GM23338 (cell line): ENCODE measurements around the gene POMP. TPM values are rescaled to one million over a fixed set of nuclear protein-coding genes. Genes with fewer than 3 reads are reported as not detected.

Experiments
- ATAC-seq: fragments of 200-7000 bp; cut with Tn5 transposase; 3 replicates; pipeline ENCODE4 v1.9.1; 2020
- DNase-seq: peaks from one replicate; pipeline ENCODE4 v3.0.0-alpha.2; 2015; ENCODE audit warnings: low spot score
- H2AFZ ChIP-seq: fragments of 200-600 bp; sonication (generic); 2 replicates; pipeline ENCODE4 v1.8.0; 2016; ENCODE audit warnings: antibody characterized with exemption, mild to moderate bottlenecking, moderate library complexity
- H3F3A ChIP-seq: fragments of 200-600 bp; sonication (generic); replicated peaks from 2 replicates; pipeline ENCODE4 v1.8.0; 2017; ENCODE audit warnings: antibody characterized with exemption, mixed run types, low read depth
- H3K27ac ChIP-seq: fragments of 200-600 bp; sonication (generic); 2 replicates; pipeline ENCODE4 v1.6.1; 2016; ENCODE audit warnings: low read depth
- H3K27me3 ChIP-seq: fragments of 200-600 bp; sonication (generic); 2 replicates; pipeline ENCODE4 v1.8.0; 2016; ENCODE audit warnings: mild to moderate bottlenecking, mixed run types, moderate library complexity; ENCODE audit not compliant: insufficient read depth
- H3K36me3 ChIP-seq: fragments of 200-600 bp; sonication (generic); 2 replicates; pipeline ENCODE4 v1.8.0; 2016; ENCODE audit warnings: mild to moderate bottlenecking; ENCODE audit not compliant: insufficient read depth
- H3K4me1 ChIP-seq: fragments of 200-600 bp; sonication (generic); 2 replicates; pipeline ENCODE4 v1.8.0; 2016; ENCODE audit warnings: mild to moderate bottlenecking, moderate library complexity; ENCODE audit not compliant: insufficient read depth
- H3K4me2 ChIP-seq: fragments of 200-600 bp; sonication (generic); 2 replicates; pipeline ENCODE4 v1.7.1; 2017; ENCODE audit warnings: mixed run types
- H3K4me3 ChIP-seq: fragments of 200-600 bp; sonication (generic); 2 replicates; pipeline ENCODE4 v1.6.1; 2016; ENCODE audit warnings: mixed run types
- H3K79me2 ChIP-seq: fragments of 200-600 bp; sonication (generic); replicated peaks from 2 replicates; pipeline ENCODE4 v1.8.0; 2017; ENCODE audit warnings: mild to moderate bottlenecking; ENCODE audit not compliant: insufficient read depth
- H3K9me2 ChIP-seq: fragments of 200-600 bp; sonication (generic); 2 replicates; pipeline ENCODE4 v1.8.0; 2017; ENCODE audit not compliant: insufficient read depth
- H4K20me1 ChIP-seq: fragments of 200-600 bp; sonication (generic); replicated peaks from 2 replicates; pipeline ENCODE4 v1.8.0; 2017; ENCODE audit warnings: mild to moderate bottlenecking; ENCODE audit not compliant: insufficient read depth
- H3K27ac Mint-ChIP-seq: 2 replicates; pipeline ENCODE4 v1.8.0; 2020; ENCODE audit warnings: inconsistent platforms, mild to moderate bottlenecking, moderate library complexity, mixed read lengths
- H3K27me3 Mint-ChIP-seq: 3 replicates; pipeline ENCODE4 v1.8.0; 2022; ENCODE audit warnings: low read depth, mild to moderate bottlenecking, moderate library complexity, mixed read lengths, inconsistent platforms; ENCODE audit not compliant: insufficient read depth, poor library complexity
- H3K36me3 Mint-ChIP-seq: 3 replicates; pipeline ENCODE4 v1.8.0; 2021; ENCODE audit warnings: low read depth, mild to moderate bottlenecking, inconsistent platforms, moderate library complexity, mixed read lengths
- H3K4me1 Mint-ChIP-seq: 3 replicates; pipeline ENCODE4 v1.8.0; 2020; ENCODE audit warnings: mild to moderate bottlenecking, inconsistent platforms, mixed read lengths
- H3K4me3 Mint-ChIP-seq: 3 replicates; pipeline ENCODE4 v1.8.0; 2021; ENCODE audit warnings: moderate library complexity, mild to moderate bottlenecking, inconsistent platforms, mixed read lengths
- H3K9me3 Mint-ChIP-seq: 3 replicates; pipeline ENCODE4 v1.8.0; 2020; ENCODE audit warnings: moderate library complexity, mild to moderate bottlenecking, inconsistent platforms, mixed read lengths
- CREB1 ChIP-seq: fragments of 250-450 bp; sonication (Bioruptor Pico); IDR thresholded peaks from 2 replicates; pipeline ENCODE4 v1.5.0; 2020; ENCODE audit warnings: low read depth, mild to moderate bottlenecking, moderate library complexity
- CTCF ChIP-seq, 2 experiments: fragments of 200-600 bp in 1 of 2; sonication (generic) in 1 of 2; conservative IDR thresholded peaks; 2 replicates each; pipeline versions ENCODE4 v1.5.1 to v1.6.1; 2016 to 2017; ENCODE audit warnings: antibody characterized with exemption in 2 of 2, low read depth in 2 of 2, mild to moderate bottlenecking in 2 of 2, moderate library complexity in 1 of 2
- ETS1 ChIP-seq: IDR thresholded peaks from 2 replicates; pipeline ENCODE4 v1.6.1; 2016; ENCODE audit warnings: antibody characterized with exemption
- EZH2 ChIP-seq: fragments of 200-600 bp; sonication (generic); IDR thresholded peaks from one replicate; pipeline ENCODE4 v1.8.0; 2017; ENCODE audit warnings: antibody characterized with exemption, mild to moderate bottlenecking, low read depth; ENCODE audit not compliant: unreplicated experiment
- EZH2phosphoT487 ChIP-seq: fragments of 200-600 bp; sonication (generic); IDR thresholded peaks from one replicate; pipeline ENCODE4 v1.8.1; 2018; ENCODE audit warnings: antibody characterized with exemption; ENCODE audit not compliant: unreplicated experiment
- JUNB ChIP-seq: IDR thresholded peaks from one replicate; pipeline ENCODE4 v1.6.1; 2016; ENCODE audit warnings: antibody characterized with exemption; ENCODE audit not compliant: unreplicated experiment
- NANOG ChIP-seq: IDR thresholded peaks from 2 replicates; pipeline ENCODE4 v1.6.1; 2016; ENCODE audit warnings: antibody characterized with exemption, borderline replicate concordance
- POLR2AphosphoS5 ChIP-seq: IDR thresholded peaks from 2 replicates; pipeline ENCODE4 v1.6.1; 2016; ENCODE audit warnings: antibody characterized with exemption, low read depth
- REST ChIP-seq: IDR thresholded peaks from one replicate; pipeline ENCODE4 v1.6.1; 2018; ENCODE audit warnings: antibody characterized with exemption; ENCODE audit not compliant: unreplicated experiment
- STAT1 ChIP-seq: IDR thresholded peaks from one replicate; pipeline ENCODE4 v1.6.1; 2016; ENCODE audit warnings: antibody characterized with exemption; ENCODE audit not compliant: unreplicated experiment
- ZNF114 ChIP-seq: fragments of 250-450 bp; sonication (Bioruptor Pico); IDR thresholded peaks from 2 replicates; pipeline ENCODE4 v1.5.0; 2020; ENCODE audit warnings: mild to moderate bottlenecking, moderate library complexity
- ZNF331 ChIP-seq: fragments of 250-450 bp; sonication (Bioruptor Pico); IDR thresholded peaks from 2 replicates; pipeline ENCODE4 v1.5.0; 2020; ENCODE audit warnings: low read depth, mild to moderate bottlenecking, moderate library complexity
- ZNF462 ChIP-seq: fragments of 250-450 bp; sonication (Bioruptor Pico); IDR thresholded peaks from 2 replicates; pipeline ENCODE4 v1.5.0; 2020; ENCODE audit warnings: mild to moderate bottlenecking, moderate library complexity
- polyA plus RNA-seq: library from polyadenylated mRNA; unstranded; fragments of >200 nt; fragmentation: Nextera tagmentation; extraction: Ambion mirVana; gene quantifications from 2 replicates; pipeline ENCODE4 v1.2.1, GENCODE V29; 2016
- total RNA-seq: library from RNA; depleted of rRNA; stranded (reverse); fragments of >200 nt; shearing (Covaris generic); gene quantifications from 2 replicates; pipeline ENCODE4 v1.2.3, GENCODE V29; 2014

POMP gene
- total and polyA plus RNA-seq, 2 experiments from 2014 or later, result 95.9 to 446 TPM

GRCh38 chr13:28615916-28616446 lies 42.9 kb upstream of the POMP start:
- Mint-ChIP-seq H3K4me3 (no peak overlapping the region), H3K4me1 (no peaks in the 10 kb centered on the region), H3K27me3 (peaks cover 2% of the 10 kb centered on the region), H3K36me3 (no peaks in the 10 kb centered on the region), H3K9me3 (no peaks in the 10 kb centered on the region; the same call in 2 of the 3 replicates), H3K27ac (no peak overlapping the region)
- Histone ChIP-seq H4K20me1 (no peaks in the 10 kb centered on the region), H3K79me2 (no peaks in the 10 kb centered on the region), H3K4me2 (no peak overlapping the region), H3K27me3 (no peaks in the 10 kb centered on the region), H3K36me3 (no peaks in the 10 kb centered on the region), H3K4me1 (no peaks in the 10 kb centered on the region), H3F3A (no peaks in the 10 kb centered on the region), H3K9me2 (peaks cover 18% of the 10 kb centered on the region; the same call in 1 of the 2 replicates), H3K27ac (no peak overlapping the region), H3K4me3 (no peak overlapping the region), H2AFZ (no peak overlapping the region)
- DNase-seq (no peak), ATAC-seq (no peak)
- TF ChIP-seq CTCF (conservative IDR thresholded peaks at IDR 0.05; ENCODE audit: low read depth in 2 of 2), result no peak
- no peak for TF ChIP-seq NANOG
- TF ChIP-seq EZH2phosphoT487, result no peak
- no peak for TF ChIP-seq REST
- no peak for TF ChIP-seq POLR2AphosphoS5
- no peak for TF ChIP-seq JUNB
- no peak for TF ChIP-seq ZNF114
- TF ChIP-seq CREB1 (CRISPR knock-in tag), result no peak
- TF ChIP-seq ETS1, result no peak
- no peak for TF ChIP-seq EZH2
- TF ChIP-seq STAT1, result no peak
- no peak for TF ChIP-seq ZNF331 (CRISPR knock-in tag)
- TF ChIP-seq ZNF462, result no peak
